ENCODE measurements around the gene TWIST2. TPM values are rescaled to one million over a fixed set of nuclear protein-coding genes. Genes with fewer than 3 reads are reported as not detected.

The TWIST2 gene
- total RNA-seq, 1 donor from 2014 or later = 21.8 TPM

DNA sequence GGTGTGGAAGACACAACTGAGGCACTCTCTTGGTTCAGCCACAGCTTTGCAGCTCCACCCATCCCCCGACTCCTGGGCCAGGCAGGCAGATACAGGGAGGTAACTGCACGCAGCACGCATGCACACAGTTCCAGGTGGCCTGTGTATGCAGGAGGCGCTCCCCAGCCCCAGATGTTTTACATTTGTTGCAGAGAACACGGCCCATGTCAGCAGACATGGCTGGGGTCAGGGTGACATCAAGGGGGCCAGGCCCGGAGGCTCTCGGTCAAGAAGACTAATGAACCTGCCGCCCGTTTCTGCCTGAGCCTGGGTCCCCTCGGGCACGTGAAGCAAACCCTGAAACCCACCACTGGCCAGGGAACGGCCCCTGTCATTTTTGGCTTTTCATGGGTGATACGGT is 57.3 kb downstream of the TWIST2 start:
- DNase-seq = peak; percentile 21

DNA sequence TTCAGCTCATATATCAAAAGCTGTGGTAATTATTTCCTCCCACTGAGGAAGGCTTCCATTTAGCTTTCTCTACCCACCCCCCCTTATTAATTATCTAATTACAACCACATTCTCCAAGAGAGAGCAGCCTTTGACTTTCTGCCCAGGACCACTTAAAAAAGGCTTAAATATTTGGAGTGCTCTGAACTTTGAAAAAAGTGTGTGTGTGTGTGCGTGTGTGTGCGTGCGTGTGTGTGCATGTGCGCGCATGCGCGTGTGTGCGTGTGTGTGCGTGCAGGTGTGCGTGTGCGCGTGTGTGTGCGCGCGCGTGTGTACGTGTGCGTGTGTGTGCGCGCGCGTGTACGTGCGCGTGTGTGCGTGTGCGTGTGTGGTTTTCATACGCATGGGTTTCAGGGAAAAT is 57.8 kb downstream of the TWIST2 start:
- DNase-seq = peak; percentile 32

DNA sequence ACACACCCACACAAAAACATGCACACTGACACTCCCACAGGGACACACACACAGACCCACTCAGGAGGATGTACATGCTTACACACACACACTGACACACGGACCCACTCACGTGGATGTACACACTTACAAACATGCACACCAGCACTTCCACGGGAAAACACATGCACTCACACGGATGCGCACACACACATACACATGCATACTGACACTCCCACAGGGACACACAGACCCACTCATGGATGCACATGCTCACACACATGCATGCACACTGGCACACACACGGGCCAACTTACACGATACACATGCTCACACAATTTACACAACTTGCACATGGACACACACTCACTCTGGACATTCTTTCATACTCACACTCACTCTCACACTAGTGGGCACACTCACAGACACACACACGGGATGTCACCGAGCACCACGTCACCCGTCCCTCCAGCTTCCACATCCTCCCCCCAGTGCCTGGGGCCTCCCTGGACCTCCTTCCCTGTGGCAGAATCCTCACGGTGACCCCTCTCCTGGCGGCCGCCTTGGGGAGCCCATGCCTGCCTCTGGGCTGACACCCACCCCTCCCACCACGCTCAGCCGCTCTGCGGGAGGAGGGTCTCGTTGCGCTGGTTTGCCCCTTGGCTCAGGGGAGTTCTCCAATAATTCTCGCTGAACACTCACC is 58.5 kb downstream of the TWIST2 start:
- DNase-seq = no peak

DNA sequence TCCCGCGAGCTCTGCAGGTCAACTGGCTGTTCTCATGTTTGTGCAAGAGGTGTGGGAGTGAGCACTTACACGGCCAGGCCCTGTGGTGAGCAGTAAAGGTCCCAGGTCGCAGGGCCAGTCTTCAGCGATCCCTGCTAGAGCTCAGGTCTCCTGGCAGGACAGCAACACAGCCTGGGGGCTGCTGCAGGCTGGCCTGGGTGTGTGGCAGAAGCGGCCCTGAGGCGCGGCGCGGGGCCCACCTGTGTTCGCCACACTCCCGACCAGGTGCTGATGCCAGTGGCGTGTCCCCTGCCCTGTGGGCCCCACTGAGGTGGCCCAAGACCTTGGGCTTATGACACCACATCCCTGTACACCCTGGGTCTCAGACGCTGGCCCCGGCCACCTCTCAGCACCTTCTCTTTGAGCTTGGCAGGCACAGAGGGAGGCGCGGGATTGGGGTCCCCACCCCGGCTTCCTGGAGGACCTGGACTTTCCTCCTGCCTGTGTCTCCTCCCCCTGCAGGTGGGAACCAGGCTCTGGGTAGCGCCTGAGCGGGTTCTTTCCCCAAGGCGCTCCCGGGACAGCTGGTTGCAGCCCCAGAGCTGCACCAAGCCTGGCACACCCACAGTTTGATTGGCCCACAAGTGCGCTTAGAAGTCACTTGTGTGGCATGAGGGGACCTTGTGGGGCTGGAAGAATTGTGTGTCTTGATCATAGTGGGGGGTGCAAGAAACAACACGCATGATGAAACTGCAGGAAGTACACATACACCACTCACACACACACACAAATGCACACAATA is 59.2 kb downstream of the TWIST2 start:
- DNase-seq = no peak

DNA sequence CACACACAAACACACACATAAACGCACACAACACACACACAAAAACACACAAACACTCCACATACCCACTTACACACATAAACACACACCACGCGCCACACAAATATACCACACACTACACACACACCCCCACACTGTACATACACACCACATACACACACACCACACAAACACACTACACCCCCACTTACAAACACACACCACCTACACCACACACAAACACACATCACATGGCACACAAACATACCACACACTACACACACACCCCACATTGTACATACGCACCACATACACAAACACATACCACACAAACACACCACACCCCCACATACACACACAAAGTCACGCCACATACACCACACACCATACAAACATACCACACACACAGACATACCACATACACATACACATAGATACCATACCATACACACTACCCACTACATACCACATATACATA is 59.9 kb downstream of the TWIST2 start:
- DNase-seq = no peak

DNA sequence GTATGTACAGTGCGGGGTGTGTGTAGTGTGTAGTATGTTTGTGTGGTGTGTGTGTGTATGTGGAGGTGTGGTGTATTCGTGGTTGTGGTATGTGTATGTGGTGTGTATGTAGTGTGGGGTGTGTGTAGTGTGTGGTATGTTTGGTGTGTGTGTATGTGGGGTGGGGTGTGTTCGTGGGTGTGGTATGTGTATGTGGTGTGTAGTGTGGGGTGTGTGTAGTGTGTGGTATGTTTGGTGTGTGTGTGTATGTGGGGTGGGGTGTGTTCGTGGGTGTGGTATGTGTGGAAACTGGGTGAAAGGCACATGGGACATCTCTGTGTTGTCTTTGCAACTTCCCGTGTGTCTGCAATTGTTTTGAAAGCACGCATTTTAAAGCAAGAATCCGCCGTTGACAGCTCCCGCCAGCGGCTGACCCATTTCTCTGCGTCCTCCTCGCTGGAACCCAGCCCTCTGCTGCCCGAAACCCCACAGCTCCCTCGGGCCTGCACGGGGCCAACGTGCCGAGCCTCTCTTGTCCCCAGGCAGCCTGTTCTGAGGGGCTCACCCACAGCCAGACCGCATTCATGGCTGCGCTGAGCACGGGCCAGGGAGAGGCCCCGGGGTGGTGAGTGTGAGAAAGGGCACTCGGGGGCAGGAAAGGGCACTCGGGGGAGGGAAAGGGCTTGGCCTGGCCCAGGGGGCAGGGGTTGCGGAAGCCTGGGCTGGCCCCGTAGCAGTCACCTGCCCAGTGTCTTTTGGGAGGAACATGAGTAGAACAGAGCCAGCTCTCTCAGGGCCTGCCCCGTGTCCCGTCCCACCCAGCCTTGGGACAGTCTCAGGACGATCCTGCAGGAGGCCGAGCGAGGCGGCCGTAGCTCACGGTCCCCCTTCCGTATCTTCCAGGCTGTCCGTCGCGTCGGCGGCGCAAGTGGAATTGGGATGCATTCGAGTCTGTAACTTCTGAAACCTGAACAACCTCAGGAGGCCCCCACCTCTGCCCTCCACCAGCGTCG is 61.4 kb downstream of the TWIST2 start:
- peak; percentile 22 for DNase-seq

DNA sequence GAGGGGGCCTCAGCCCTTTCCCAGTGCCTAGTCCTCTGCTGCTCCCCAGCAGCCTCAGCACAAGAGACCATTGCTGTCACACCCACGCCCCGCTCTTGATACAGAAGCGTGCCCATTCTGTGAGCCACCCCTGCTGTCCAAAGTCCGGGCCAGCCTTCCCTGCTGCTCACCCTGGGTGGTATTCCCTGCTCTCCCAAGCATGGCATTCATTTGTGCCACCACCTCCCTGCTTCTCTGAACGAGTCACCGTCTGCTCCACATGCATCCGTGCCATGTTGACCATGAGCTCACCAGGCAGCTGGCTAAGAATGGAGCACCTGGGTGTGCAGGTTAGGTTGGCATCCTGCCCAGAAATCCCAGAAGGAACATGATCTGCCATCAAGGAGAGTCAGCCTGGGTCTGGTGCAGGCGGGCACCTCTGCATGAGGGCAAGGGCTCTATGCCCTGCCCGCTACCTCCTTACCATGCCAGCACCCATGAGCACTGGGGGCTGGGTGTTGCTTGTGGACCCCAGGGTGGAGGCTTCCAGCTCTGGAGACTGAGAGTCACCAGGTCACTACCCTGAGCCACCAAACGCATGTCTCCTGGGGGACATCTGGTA is 63.0 kb downstream of the TWIST2 start:
- no peak for DNase-seq

DNA sequence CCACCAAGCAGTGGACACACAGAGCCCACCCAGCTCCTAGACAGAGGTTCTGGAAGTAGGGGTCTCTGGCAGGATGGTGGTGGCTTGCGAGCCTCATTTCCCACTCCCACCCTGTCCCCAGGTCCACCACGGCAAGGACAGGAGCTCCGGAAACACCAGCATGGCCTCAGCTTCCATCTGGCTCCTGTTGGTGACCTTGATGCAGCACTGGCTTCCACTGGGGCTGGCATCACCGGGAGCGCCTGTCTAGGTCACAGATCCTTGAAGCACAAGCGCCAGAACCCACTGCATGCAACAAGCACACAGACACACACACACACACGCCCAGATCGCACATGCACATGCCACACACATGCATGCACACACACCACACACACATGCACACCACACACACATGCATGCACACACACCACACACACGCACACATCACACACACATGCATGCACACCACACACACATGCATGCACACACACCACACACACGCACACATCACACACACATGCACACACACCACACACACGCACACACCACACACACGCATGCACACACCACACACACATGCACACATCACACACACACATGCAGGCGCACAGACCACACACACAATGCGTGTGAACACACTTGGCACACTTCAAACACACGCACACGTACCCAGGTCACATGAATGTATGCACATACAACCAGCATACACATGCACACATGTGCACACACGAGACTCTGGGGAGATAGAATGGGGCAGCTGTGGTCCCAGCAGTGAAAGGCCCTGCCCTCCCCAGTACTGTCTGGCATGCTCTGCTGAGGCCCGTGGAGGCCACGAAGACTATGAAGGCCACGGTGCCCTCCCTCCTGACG is 63.7 kb downstream of the TWIST2 start:
- DNase-seq = no peak

DNA sequence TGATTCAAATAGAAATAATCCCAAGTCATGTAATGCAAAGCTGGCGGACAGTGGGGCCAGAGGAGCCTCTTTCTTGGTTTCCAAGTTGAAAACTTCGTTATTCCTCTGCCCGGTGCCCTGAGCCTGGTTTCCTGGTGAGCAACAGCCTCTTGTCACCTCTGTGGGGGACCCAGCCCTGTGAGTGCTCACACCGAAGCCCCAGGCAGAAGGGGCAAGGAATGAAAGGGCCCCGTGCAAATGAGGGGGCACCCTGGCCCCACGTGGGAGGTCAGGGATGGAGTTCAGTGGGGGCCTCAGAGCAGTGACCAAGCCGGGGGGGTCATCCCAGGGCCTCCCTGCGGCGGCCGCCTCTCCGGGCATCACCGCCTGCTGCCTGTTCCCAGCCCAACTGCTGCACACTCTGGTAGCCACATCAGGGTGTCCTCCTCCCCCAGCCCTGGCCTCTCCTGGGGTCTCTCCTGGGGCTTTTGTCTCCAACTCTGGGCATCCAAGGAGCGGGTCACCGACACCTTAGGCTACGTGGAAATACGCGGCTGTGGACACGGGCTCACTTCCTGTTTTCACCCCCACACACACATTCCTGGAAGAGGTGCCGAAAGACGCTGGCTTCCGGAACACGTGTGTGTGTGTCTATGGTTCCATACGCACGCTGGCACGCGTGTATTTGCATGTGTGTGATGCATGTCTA is 64.5 kb downstream of the TWIST2 start:
- no peak for DNase-seq

DNA sequence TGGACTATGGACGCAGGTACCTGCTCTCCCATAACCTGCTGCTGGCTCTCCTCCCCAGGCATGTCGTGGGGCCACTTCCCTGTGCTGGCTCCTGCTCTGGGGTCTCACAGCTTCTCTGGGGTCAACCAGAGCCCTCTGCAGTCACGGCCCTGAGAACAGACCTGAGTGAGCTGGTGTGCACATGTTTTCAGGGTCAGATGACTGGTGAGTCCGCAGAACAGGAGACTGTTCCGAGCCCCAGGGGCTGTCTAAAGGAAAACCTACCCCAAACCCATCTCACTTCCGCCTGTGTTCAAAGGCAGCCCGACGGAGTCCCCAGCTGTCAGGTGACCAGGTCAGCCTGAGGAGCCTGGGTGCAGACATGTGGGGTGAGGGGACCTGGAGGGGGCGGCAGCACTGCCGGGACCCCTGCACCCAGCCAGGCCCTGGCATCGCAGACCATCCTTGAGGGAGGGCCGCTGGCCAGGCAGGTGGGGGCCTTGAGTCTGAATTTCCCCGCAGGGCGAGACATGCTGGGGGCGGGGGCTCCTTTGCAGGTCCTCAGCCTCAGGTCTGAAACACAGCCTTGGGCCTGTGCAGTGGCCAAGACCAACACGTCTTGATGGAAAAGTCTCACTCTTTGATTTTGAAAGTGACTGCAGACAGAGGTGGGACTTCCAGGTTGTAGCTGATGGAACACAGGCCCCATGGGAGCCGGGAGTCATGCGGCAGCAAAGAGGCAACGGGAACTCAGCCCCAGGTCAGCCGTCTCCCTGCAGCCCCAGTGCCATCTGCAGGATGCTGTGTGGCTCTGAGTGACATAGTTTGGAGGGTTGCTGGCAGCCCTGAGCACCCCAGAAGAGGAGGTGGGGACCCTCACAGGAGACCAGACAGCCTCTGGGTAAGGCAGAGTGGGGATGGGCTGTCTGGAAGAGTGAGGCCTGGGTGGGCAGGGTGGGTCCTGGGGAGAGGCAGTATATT is 65.3 kb downstream of the TWIST2 start:
- DNase-seq = no peak

DNA sequence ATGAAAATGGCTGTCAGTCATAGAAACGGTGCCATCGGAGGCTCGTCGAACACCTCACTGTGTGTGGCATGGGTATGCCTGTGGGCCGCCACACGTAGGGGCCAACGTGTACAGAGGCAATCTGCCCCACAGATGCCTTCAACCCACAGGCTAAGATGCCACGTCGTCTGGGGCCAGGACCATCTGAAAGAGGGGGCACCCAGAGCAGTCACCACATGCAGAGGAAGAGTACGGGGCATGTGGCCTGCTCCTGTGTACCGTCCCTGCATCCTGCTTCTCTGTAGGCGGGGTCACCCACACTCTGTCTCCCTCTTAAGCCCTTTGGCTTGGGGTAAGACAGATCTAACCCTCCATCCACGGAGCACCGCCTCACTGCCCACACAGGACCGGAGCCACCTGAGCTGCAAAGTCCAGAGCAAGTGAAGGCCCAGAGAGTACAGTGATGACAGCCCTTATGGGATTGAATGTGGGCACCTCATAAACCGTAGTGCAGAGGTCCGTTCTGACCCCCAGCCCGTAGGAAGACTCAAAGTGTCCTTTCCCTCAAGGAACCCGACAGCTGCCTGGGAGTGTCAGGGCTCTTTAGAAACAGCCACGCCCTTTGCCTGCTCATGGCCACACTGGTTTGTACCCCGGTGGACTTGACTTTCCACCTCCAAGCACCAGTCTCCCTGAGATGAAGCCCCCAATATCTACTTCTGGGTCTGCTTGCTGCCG is 66.2 kb downstream of the TWIST2 start:
- no peak for DNase-seq

DNA sequence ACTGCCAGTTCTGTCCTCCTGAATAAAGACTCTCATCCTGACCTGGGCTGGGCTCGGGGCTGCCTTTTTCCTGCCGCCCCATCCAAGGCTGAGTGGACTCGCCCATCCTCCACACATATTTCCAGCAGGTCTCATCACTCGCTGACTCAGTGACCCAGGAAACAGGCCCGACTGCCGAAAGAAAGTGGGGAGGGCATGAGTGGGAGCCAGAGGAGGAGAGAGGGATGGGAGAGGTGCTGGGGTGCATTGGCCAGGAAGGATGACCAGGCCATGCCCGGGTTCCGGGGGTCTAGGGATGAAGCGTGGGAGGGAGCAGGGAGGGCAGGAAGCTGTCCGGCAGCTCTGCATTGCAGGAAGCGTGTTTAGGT is 66.7 kb downstream of the TWIST2 start:
- DNase-seq = no peak

DNA sequence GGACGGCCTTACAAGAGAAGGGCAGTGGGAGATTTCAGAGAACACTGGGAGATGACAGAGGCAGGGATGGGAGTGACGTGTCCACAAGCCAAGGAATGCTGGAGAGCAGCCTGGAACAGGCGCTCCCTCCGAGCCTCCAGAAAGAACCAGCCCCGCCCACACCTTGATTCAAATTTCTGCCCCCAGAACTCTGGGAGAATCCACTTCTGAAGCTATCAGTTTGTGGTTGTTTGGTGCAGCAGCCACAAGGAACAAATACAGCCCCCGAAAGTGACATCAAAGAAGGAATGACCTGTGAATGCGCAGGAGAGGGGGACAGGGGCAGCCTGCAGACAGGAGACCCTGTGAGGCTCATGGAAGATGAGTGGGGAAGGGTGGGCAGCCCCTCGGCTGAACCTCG is 67.3 kb downstream of the TWIST2 start:
- DNase-seq = no peak

DNA sequence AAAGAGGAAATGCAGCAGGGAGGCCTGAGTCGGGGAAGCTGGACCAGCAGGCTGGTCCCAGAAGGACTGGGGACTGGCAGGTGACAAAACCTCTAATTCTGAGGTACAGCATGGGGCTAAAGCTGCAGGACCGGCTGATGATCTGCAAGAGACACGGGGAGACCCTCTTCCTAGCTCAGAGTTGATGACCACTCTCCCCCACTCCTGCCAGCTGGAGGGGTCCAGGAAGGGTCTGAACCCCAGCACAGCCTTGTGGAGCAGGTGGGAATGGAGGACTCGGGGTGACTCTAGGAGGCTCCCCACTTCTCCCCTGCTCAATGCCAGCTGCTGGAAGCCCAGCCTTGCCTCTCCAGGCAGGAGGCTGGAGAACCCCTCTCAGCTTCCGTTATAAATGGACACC is 67.7 kb downstream of the TWIST2 start:
- no peak for DNase-seq

DNA sequence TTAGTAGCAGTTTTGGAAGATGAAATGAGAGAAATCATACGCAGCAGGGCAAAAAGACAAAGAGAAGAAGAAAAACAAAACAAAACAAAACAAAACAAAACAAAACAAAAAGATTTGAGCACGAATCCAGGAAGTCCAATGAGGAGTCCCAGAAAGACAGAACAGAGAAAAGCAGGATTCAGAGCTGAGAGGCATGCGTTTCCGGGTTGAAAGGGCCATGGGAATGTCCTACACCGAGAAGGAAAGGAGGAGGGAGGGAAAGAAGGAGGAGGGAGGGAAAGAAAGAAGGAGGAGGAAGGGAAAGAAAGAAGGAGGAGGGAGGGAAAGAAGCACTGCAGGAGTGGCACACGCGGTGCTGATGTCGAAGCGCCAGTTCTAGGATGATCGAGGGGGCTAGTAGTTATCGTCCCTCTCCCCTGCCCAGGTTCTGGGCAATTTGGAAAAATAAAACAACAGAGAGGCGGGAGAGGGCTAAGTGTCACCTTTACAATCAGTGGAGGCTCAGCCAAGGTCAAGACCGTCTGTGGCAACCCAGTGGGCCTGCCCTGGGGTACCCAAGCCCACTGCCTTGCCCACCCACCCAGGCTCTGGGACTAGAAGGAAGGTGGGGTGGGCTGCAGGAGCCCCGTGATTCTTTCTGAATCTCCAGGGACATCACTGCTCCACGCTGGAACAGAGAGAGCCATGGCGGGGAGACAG is 68.4 kb downstream of the TWIST2 start:
- DNase-seq = no peak

DNA sequence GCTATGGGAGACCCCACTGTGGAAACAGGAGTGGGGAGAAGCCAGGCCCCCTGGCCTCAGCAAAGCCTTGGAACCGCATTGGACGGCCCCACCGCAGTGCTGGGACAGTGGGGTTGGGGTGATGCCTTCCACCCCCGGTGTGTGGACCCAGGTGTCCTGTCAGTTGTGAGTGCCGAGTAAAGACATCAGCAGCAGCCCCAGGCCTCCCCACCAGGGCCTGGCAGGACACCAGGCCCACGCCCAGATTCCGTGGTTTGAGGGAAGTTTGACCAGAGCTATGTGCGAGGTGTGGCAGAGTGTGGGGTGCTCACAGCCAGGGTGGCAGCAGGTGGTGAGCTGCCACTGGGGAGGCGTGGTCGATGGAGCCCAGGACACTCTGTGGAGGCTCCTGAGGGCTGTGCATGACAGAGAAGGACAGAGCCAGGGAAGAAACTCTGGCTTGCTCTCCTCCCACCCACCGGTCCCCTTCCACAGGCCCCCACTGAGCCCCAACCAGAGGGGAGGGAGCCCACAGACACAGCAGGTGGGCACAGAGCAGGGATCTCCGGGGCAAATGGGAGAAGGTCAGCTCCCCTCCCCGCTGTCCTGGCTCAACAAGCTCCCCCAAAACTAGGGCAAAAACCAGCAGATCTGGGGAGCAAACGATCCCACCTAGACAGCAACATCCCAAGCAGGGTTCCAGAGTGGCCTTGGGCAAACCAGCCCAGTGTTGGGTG is 69.1 kb downstream of the TWIST2 start:
- DNase-seq = no peak

DNA sequence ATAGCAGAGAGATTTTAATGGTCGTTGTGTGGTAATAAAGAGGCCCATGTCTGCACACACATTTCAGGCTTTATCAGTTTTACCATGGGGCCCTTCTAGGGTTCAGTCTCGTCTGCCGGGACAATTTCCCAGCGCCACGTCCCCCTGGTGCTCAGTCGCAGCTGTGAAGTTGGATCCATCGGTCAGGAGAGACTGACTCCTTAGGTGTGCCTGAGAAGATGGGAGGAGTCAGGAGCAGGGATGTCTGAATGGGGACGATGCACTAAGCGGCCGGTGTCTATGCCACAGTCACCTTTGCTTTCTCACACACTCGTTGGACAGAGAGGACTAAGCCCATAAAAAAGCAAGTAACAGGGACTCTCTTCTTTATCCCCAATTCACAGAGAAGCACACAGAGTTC is 71.4 kb downstream of the TWIST2 start:
- DNase-seq = no peak

All from tongue (tissue), 2 donors.